GM23248 (cell line): ENCODE measurements around the gene KMT2A.

Experiments
- EZH2 ChIP-seq: fragments of 200-600 bp; sonication (generic); IDR thresholded peaks from 2 replicates; pipeline ENCODE4 v1.6.1; 2018; ENCODE audit warnings: antibody characterized with exemption, mild to moderate bottlenecking; ENCODE audit not compliant: insufficient read depth, poor library complexity, severe bottlenecking
- EZH2phosphoT487 ChIP-seq: fragments of 200-600 bp; sonication (generic); IDR thresholded peaks from 2 replicates; pipeline ENCODE4 v1.6.1; 2018; ENCODE audit warnings: antibody characterized with exemption, moderate library complexity, mild to moderate bottlenecking, low read depth; ENCODE audit not compliant: insufficient read depth

GRCh38 chr11:118488480-118489109 is 52.3 kb downstream of the KMT2A start:
- TF ChIP-seq EZH2 (no peak), EZH2phosphoT487 (no peak)
